Bone marrow (tissue), 2 donors: ENCODE measurements around the gene PSD4.
"Not testable (repeated sequence)": the region's sequence is repeated elsewhere in the genome, so short reads cannot be mapped to it uniquely, and the experiment has no call there.

Experiments used
- DNase-seq, 2 donors: peaks; one replicate each; lab custom pipeline; 2025; lab: John Stamatoyannopoulos, UW

Gene PSD4

GRCh38 chr2:113223813-113224212, 50.0 kb downstream of the PSD4 start:
- no peak for DNase-seq

GRCh38 chr2:113224647-113225236, 51.0 kb downstream of the PSD4 start:
- no peak for DNase-seq

GRCh38 chr2:113225263-113226259, 51.8 kb downstream of the PSD4 start:
- DNase-seq = peak in 1 of 2 donors; percentile 17

- DNase-seq = no peak
Measured at GRCh38 chr2:113226462-113226861, 52.7 kb downstream of the PSD4 start.

- DNase-seq = no peak
Measured at GRCh38 chr2:113227290-113227689, 53.5 kb downstream of the PSD4 start.

GRCh38 chr2:113227698-113228097, 53.9 kb downstream of the PSD4 start:
- no peak for DNase-seq

- DNase-seq = no peak
Measured at GRCh38 chr2:113228351-113228750, 54.6 kb downstream of the PSD4 start.

- no peak for DNase-seq
Measured at GRCh38 chr2:113228991-113229716, 55.4 kb downstream of the PSD4 start.

- no peak for DNase-seq
Measured at GRCh38 chr2:113229795-113230194, 56.0 kb downstream of the PSD4 start.

GRCh38 chr2:113230531-113230930, 56.8 kb downstream of the PSD4 start:
- no peak for DNase-seq

- no peak for DNase-seq
Measured at GRCh38 chr2:113231064-113231463, 57.3 kb downstream of the PSD4 start.

- no peak for DNase-seq
Measured at GRCh38 chr2:113232123-113232522, 58.4 kb downstream of the PSD4 start.

- no peak for DNase-seq
Measured at GRCh38 chr2:113232740-113233139, 59.0 kb downstream of the PSD4 start.

GRCh38 chr2:113233593-113234550, 60.1 kb downstream of the PSD4 start:
- DNase-seq = no peak

GRCh38 chr2:113234721-113235346, 61.1 kb downstream of the PSD4 start:
- no peak for DNase-seq

GRCh38 chr2:113235347-113236226, 61.8 kb downstream of the PSD4 start:
- not testable (repeated sequence) for DNase-seq

GRCh38 chr2:113236367-113237159, 62.8 kb downstream of the PSD4 start:
- no peak for DNase-seq

- DNase-seq = no peak
Measured at GRCh38 chr2:113237604-113238160, 63.9 kb downstream of the PSD4 start.
